ENCODE results near the gene TGM5.
"Not testable (repeated sequence)": the region's sequence is repeated elsewhere in the genome, so short reads cannot be mapped to it uniquely, and the experiment has no call there.

TGM5 gene

DNA sequence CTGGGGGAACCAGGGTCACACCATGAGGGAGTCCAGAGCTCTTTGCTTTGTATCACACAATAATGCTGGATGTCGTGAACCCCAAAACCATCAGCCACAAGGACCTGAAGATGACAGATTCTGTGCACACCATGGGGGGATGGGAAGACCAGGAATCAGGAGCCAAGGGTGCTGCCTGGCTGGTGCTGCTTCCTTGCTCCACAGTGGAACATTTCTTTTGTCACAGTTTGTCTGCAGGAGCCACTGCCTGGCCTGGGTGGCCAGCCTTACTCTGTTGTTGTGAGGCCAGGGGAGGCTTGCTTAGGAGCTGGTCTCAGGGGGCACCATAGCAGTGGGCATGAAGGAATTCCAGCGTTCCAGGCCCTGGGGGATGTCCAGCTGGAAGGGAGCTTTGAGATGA lies 6.5 kb upstream of the TGM5 start:
- TF ChIP-seq, protein P1, sequence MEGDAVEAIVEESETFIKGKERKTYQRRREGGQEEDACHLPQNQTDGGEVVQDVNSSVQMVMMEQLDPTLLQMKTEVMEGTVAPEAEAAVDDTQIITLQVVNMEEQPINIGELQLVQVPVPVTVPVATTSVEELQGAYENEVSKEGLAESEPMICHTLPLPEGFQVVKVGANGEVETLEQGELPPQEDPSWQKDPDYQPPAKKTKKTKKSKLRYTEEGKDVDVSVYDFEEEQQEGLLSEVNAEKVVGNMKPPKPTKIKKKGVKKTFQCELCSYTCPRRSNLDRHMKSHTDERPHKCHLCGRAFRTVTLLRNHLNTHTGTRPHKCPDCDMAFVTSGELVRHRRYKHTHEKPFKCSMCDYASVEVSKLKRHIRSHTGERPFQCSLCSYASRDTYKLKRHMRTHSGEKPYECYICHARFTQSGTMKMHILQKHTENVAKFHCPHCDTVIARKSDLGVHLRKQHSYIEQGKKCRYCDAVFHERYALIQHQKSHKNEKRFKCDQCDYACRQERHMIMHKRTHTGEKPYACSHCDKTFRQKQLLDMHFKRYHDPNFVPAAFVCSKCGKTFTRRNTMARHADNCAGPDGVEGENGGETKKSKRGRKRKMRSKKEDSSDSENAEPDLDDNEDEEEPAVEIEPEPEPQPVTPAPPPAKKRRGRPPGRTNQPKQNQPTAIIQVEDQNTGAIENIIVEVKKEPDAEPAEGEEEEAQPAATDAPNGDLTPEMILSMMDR (conservative IDR thresholded peaks at IDR 0.05), result no peak
- no peak for TF ChIP-seq ZFX (IDR thresholded peaks at IDR 0.05)
- no peak overlapping the region for H3K27ac ChIP-seq

DNA sequence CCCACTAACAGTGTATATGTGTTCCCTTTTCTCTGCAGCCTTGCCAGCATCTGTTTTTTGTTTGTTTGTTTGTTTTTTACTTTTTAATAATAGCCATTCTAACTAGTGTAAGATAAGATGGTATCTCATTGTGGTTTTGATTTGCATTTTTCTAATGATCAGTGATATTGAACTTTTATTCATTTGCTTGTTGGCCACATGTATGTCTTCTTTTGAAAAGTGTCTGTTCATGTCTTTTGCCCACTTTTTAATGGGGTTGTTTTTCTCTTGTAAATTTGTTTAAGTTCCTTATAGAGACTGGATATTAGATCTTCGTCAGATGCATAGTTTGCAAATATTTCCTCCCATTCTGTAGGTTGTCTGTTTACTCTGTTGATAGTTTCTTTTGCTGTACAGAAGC lies 5.2 kb upstream of the TGM5 start:
- not testable (repeated sequence) for H3K27ac ChIP-seq

DNA sequence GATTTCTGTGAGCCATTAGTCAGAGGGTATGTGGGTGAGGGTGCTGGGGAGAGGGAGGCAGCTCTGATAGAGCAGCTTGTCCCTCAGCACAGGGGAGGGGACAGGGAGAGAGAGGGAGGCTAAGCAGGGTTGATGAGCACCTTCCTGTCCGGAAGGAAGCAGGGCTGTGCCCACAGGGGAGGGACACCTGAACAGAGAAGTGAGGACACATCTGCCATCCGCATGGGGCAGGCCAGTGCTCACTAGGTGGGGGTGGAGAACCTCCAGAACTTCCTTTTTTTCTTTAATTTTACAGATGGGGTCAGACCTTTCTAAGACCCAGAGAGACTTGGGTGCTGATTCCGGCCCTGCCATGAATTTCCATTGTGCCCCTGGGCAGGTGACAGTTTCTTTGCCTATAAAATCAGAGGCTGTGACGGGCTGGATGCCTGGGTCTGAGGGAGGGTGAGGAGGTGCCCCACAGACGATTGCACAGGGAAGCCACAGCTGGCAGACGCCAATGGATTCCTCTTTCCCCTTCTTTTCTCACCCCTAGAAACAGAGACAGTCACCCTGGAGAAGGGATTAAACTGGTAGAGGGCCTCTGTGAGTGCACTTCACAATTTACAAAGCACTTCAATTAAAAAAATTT lies 4.1 kb upstream of the TGM5 start:
- no peak for TF ChIP-seq ZFX (IDR thresholded peaks at IDR 0.05)
- TF ChIP-seq, protein P1 (conservative IDR thresholded peaks at IDR 0.05), result no peak
- H3K27ac ChIP-seq, result no peak overlapping the region

DNA sequence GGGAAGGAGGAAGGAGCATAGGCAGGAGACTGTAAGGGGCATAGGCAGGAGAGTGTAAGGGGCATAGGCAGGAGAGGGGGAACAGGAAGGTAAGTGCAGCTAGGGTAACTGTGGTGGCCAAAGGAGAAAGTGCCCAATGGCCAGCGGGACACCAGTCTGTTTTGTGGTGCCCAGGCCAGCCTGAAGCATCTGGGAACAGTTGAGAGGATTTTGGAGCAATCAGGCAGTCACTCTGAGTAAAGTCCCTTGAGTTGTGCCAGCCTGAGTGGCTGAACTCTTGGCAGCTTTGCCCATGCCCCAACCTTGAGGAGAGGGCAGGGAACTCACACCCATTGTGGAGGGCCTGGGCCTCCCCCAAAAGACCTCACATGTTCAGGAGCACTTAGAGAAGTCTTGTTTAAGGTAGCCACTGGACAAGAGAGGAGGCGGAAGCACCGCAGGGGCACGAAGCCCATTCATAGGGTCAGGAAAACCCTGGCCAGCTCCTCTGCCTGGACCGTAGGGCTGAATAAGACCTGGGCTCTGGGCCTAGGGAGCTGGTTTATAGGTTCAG lies 3.5 kb upstream of the TGM5 start:
- H3K27ac ChIP-seq, result no peak overlapping the region
- no peak for TF ChIP-seq ZFX (IDR thresholded peaks at IDR 0.05)
- TF ChIP-seq, protein P1 (conservative IDR thresholded peaks at IDR 0.05), result no peak

DNA sequence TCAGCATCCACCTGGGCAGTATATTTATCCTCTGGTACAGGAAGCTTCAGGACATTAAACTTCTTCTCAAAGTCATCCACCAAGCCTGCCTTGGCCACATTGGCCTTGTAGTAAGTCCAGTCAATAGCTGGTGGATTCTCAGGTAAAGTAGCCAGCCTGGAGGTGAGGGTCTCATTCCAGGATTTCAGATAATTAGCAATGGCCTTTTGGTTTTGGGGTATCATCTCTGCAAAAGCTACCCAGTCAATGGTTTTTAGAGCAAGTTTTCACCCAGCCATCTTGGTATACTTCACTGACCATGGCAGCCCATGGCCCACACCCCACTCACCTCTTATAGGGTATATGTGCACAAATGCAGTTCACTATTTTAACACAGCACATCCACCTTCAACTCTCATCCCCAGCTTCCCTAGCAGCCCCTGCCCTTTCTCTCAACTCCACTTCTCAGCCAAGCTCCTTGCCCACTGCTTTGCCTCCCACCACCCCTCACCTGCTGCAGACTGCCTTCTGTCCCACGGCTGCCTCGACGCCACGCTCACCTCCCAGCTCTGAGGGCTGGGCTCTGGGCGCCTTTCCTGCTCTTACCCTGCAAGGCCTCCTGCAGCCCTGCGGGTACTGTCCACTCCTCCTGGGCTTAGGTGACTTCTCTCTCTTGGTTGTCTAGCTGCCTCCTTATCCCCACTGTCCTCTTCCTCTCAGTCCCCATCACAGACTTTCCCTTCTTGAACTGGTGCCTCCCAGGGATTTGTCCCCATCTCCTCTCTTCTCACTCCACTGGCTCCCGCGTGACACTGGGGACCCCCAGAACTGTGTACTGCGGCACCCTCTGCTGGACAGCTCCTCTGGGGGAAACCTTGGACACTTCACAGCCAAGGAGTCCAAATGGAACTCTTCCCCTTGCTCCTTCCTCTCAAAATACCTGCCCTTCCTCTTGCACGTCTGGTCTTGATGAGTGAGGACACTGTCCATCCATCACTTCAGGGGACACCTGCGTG lies 1.7 kb upstream of the TGM5 start:
- TF ChIP-seq, protein P1 (conservative IDR thresholded peaks at IDR 0.05), result no peak
- TF ChIP-seq ZFX (IDR thresholded peaks at IDR 0.05), result no peak
- no peak overlapping the region for H3K27ac ChIP-seq

DNA sequence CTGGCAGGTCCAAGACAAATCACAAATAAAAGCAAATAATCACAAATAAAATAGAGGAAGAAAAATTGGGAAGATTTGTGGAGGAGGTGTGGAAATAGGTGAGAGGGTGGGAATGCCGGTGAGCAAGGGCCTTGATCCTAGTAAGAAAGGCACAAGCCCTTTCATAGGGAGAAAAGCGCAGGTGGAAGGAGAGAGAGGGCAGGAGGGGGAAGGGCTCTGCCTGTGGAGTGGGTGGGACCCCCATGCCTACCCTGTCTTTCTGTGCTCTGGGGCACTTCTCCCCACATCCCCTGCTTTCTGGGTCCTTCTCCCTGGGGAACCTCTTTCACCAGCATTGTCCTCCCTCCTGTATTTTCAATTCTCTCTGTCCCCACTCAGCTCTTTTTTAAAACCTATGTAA lies 711 bp upstream of the TGM5 start:
- no peak for TF ChIP-seq ZFX (IDR thresholded peaks at IDR 0.05)
- TF ChIP-seq, protein P1 (conservative IDR thresholded peaks at IDR 0.05), result no peak
- H3K27ac ChIP-seq, result no peak overlapping the region

DNA sequence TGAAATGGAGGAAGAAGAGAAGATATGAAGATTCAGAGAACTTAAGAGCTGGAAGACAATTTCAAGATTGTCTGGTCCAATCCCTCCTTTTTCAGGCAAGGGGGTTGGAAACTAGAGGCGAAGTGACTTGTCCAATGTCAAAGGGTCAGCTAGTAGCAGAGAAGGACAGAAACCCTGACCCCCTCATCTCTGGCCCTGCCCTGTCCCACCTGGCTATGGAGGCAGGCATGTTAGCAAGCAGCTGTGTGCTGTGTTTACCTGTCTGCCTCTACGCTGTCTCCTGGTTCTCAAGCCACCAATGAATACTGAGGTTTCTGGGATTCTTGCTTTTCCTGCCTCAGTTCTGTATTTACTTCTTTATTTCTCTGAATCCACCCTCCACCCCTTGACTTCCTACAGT lies 342 bp downstream of the TGM5 start:
- H3K27ac ChIP-seq, result no peak overlapping the region

More for the DNA sequence above, 342 bp downstream of the TGM5 start:
- TF ChIP-seq, protein P1 (conservative IDR thresholded peaks at IDR 0.05), result no peak
- no peak for TF ChIP-seq ZFX (IDR thresholded peaks at IDR 0.05)
